Caki2 (cell line): ENCODE results near the gene TSPAN33. TPM values are rescaled to one million over a fixed set of nuclear protein-coding genes. Genes with fewer than 3 reads are reported as not detected.

ENCODE experiments used
- DNase-seq: peaks from one replicate; pipeline ENCODE4 v3.0.0-alpha.2; 2015; ENCODE audit warnings: low read depth
- in situ Hi-C: cut with HindIII; loops from 2 replicates; pipeline ENCODE4 v1.10.0; 2016; ENCODE audit warnings: low sequenced_read_pairs, low pct_unique_long_range_greater_than_20kb, mixed read lengths
- total RNA-seq: library from RNA; depleted of rRNA; stranded (reverse); fragments of >200 nt; shearing (Covaris generic); gene quantifications from 2 replicates; pipeline ENCODE4 v1.2.3, GENCODE V29; 2014; ENCODE audit warnings: low replicate concordance

TSPAN33 gene
- total RNA-seq, 1 experiment from 2014 or later: 68.1 TPM

DNA sequence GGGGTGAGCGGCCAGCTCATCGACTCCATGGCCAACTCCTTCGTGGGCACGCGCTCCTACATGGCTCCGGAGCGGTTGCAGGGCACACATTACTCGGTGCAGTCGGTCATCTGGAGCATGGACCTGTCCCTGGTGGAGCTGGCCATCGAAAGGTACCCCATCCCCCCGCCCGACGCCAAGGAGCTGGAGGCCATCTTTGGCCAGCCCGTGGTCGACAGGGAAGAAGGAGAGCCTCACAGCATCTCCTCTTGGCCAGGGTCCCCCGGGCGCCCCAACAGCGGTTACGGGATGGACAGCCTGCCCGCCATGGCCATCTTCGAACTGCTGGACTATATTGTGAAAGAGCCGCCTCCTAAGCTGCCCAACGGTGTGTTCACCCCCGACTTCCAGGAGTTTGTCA, 17.4 kb upstream of the TSPAN33 start:
- DNase-seq: no peak
- in situ Hi-C loops: no loop called here

DNA sequence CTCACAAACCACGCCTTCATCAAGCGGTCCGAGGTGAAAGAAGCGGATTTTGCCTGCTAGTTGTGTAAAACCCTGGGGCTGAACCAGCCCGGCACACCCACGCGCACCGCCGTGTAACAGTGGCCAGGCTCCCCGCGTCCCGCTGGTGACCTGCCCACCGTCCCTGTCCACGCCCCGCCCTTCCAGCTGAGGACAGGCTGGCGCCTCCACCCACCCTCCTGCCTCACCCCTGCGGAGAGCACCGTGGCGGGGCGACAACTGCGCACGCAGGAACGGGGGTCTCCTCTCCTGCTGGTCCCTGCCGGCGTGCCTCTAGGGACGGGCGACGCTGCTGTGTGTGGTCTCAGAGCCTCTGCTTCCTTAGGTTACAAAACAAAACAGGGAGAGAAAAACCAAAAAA, 16.9 kb upstream of the TSPAN33 start:
- in situ Hi-C loops: no loop called here

DNA sequence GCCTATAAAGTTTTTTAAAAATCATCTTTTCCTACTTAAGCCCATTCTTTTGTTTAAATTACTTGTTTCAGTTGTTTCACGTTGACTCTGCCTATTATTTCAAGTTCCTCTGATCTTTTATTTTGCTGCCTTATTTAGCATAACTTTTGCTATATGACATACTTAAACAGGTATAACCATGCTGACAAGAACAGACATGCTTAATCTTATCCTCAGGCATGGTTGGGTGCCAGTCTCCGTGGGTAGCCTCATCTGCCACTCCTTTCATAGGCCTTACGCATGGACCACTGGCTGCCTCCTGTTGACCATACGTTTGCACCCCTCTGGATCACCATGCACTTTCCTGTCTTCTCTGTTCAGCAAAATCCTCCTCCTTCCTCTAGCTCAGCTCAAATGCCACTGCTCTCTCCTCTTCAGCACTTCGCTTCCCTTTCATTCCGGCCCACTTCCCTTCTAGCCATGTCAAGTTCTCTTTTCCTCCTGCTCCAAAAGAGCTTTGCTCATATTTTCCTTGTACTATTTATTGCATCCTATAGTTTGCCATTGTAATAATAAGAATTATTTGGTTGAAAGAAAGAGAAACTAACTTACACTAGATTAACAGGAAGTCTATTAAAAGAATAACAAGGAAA, 10.0 kb upstream of the TSPAN33 start:
- no peak for DNase-seq

More for the DNA sequence above, 16.9 kb upstream of the TSPAN33 start:
- DNase-seq: no peak

DNA sequence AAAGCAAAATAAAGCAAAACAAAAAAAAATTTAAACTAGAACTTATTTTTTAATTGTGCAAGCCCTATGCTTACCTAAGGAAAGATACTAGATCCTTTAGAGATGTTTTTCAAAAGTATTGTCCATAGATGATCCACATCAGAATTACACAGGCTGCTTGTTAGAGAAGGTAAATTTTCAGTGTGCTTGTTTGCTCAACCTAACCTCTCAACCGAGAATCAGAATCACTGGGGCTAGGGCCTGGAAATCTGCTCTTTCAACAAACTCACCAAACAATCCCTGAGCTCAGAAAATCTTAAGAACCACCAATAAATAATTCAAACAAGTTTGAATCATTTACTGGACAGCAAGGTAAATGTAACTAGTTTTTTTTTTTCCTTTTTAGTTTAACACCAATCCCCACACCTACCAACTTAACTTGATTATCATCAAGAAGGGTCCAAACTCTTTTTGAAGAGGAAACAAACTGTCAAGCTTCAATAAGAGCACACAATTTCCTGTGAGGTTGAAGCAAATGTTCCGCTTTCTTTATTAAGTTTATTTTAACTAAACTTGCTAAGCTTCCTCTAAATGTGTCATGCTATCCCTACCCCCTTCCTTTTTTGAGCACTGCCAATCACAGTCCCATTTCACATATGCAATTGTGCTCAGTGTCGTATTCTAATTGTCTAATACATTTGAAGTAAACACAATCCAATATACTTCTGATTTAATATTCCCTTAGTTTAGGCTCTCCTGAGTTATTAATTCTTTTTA, 7.4 kb upstream of the TSPAN33 start:
- in situ Hi-C loops: no loop called here
- DNase-seq: no peak

More for the DNA sequence above, 10.0 kb upstream of the TSPAN33 start:
- in situ Hi-C loops: no loop called here

DNA sequence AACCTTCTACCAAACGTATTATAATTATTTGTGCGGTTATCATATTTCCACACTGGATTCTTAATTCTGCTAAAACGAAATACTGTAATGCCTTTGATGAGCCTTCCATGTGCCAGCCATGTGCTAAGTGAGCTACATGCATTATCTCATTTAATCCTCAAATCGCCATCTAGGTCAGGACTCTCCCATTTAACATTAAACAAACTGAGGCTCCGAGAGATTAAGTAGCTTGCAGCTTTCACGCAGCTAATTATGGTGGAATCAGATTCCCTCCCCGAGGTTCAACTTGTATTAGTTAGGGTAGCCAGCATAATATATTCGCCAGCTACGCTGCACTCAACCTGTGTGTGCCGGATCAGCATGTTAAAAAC, 798 bp upstream of the TSPAN33 start:
- in situ Hi-C loops: no loop called here
- DNase-seq: no peak

DNA sequence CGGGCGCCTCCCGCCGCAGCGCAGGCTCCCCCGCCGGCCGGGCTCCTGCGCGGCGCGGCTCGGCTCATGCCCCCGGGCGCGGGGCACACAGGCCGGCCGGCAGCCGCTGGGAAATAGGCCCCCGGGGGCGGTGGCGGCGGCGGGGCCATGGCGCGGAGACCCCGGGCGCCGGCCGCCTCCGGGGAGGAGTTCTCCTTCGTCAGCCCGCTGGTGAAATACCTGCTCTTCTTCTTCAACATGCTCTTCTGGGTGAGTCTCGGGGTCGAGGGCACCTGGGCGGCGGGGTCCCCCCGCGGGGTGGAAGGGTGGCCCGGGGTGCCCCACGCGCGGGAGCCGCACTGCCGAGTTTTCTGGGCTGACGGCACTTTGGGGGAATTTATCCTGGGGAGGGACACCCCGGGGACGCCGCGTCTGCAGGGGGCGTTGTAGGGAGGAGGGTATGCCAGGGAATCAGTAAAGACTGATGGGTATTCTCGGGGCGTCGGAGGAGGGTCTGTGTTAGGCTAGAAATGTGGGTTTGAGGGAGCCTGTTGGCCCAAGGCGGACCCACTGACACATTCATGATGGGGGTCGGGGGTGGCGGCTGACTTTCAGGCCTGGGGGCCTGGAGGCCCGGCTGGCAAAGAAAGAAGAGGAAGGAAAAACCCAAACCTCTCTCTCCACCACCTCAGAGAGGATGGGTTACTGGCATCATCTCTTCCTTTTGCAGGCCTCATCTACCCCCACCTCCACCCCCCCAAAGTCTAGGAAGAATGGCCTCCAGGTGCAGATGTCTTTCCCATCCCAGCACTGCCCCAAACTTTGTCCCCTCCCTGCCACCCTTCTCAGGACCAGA, 544 bp downstream of the TSPAN33 start:
- in situ Hi-C loops: no loop called here
- no peak for DNase-seq

DNA sequence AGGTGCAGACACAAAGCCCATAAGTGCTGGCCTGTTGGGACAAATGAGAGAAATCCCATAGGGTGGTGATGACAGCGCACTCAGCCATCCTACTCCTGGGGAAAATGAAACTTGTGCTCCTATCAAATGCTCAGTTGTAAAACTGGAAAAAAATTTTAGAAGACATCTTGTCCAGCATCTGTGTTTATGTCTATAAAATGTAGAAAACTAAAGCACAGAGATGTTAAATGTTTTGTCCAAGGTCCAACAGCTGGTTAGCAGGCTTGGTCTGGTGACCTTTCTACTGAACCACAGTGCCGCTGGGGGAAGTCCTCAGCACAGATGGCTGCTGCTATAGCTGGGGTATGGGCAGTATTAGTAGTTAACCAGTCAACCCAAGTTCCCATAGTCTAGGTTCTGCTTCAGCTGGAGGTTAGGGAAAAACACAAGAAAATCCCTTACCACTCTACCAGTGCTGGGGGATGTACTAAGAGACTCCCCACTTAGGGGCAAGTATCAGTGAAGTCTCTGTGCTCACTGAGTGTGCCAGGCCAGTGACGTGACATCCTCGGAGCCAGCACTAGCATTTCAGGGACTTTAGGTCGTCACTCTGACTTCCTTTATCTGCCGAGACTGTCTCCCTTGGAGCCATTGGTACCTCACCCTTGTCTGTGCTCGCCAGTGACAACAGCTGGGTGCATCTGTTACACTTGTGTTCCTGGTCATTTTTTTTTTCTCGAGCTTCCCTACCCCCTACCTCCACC, 1.9 kb downstream of the TSPAN33 start:
- in situ Hi-C loops: no loop called here
- DNase-seq: no peak

DNA sequence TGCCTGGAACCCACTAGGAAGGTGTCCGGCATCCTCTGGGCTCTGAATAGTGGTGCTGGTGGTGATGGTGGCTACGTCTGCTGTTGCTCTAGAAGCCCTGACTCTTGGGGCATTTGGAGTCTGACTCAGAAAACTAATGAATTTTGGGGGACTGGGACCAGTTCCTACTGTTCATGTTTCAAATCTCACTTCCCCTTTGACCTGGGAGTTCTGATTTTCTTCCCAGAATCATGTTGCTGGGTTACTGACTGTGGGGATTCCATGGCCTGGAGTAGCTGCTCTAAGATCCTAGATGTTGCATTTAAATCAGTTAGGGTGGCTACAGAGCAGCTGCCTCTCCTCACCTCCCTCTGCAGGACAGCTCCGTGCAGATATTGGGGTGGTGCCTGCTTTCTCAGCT, 3.2 kb downstream of the TSPAN33 start:
- in situ Hi-C loops: no loop called here
- no peak for DNase-seq

DNA sequence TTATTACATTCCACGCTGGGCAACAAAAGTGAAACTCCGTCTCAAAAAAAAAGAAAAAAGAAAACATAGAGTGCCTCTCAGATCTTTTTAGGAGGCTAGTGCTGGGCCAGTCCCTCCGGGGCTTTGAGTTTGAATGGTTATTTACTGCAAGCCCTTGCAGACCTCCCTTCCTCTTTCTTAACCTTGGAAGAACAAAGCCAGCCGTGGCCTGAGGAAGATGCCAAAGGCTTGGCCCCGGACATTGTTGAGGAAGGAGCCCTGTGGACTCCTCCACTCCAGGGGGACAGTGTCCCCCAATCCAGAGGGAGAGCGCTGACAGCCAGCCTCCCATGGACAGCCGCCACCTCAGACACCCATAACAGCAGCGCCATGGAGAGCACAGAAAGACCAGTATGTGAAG, 5.0 kb downstream of the TSPAN33 start:
- in situ Hi-C loops: no loop called here
- DNase-seq: no peak

DNA sequence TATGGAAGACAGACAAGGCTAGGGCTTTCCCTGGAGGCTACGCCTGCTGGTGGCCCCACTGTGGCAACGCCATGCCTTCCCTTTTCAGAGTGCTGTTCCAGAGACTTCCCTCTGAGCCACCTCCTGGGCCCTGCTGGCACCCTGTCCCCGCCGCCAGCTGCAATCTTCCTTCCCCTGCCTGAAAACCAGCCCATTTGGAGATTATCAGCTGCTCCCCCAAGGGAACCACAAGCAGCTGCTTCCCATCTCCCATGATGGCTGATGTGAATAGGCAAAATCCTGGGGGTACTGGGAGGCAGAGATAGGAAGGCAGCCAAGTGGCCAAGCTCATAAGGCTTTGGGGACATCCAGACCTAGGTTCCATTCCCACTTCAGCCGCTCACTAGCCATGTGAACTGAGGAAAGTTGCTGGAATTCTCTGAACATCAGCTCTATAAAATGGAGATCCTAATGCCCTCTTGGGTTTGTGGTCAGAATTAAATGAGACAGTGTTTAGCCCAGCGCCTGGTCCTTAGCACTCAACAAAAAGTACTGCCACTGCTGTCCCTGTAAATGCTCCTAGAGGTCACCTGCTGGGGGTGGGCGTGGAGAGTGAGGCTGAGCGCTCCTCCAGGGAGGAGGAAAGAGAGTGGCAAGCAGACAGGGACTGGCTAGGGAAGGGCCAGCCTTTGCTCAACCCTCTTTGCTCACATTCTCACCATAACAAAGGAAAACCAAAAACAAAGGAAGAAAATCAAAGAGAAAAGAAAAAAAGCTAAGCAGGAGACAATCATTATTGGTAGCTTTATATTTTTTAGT, 5.9 kb downstream of the TSPAN33 start:
- in situ Hi-C loops: no loop called here
- no peak for DNase-seq

DNA sequence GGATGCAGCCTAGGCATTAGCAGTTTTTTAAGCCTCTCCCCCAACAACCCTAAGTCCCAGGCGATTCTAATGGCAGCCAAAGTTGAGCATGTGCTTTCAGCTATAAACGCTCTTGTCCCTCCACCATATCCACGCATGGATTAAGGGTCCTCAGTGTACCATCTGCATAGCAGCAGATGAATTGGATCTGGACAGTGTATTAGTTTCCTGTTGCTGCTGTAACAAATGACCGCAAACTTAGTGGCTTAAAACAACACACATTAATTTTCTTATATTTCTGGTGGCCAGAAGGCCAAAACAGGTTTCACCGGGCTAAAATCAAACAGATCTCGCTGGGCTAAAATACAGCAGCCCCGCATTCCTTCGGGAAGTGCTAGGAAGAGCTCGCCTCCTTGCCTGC, 13.1 kb downstream of the TSPAN33 start:
- DNase-seq: no peak
- in situ Hi-C loops: no loop called here

DNA sequence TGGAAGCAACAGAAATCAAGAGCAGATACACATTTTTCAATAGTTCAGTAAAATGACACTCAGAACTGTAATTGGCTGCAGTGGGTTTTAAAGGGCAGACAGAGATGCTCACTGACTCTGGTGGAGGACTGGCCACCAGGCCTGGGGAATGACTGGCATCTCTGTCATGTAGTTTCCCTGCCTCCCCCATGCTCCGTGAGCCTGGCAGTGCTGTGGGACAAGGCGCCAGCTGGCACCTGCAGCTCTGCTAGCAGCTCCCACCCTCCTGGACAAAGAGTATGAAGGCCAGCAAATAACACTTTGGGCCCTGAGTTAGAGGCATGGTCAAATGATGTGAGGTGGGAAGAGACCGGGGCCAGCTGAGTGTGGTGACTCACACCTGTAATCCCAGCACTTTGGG, 15.0 kb downstream of the TSPAN33 start:
- no peak for DNase-seq
- in situ Hi-C loops: no loop called here

DNA sequence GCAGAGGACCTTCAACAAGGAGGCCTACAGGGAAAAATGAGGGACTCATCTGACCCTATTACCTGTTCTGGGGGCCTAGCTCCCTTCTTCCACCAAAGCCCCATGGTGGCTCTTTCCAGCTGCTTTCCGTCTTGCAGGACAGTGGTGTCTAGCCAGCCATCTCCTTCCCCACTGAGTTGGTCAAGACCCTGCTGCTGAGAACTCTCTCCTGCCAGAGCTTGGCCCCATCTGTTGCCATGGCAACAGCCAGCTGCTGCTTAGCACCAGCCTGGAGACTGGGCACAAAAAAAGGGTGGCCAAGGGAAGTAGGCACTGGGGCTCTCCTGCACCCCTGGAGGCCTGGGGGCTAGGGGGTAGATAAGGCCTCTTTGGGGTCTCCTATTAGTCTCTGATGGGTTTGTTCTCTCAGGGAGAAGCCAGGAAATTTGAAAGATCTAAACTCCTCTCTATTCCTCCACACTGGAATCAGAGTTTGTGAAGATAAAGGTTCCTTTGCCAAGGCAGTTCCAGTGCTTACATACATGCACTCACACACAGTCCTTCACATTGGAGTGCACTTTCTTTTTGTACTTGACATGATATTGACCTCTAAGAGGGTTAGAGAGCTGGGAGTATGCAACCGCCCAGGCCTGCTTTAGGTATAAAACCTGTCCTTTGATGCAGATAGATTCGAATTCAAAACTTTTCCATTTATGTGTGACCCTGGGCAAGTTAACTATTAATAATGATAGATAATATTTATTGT, 15.8 kb downstream of the TSPAN33 start:
- in situ Hi-C loops: no loop called here

DNA sequence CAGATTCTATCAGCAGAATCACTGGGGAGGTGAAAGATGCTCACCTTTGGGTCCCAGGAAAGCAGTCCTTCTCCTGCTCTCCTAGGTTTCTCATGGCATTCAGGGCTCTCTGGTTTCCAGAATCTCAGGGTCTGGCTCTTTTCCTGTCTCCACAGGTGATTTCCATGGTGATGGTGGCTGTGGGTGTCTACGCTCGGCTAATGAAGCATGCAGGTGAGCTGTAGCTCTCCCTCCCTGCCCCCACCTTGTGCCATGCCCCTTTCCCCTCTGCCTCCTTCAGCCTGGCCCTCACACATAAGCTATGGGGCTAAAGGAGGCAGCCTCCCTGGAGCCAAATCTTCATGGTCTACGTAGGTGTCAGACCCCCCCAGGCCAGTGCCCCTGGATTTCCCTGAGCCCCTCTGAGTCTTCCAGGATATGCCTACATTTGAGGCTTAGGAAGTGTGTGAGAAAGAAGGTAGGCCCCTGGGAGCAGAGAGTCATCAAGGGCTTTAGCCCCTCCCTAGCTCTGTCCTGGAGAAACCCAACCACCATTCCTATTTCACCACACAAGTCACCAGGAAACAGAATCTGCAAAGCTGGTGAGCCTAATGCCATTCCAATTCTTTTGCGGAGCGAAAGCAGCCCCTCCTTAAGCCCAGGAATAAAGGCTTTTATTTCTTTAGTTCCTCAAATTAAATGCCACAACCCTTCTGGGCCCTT, 17.2 kb downstream of the TSPAN33 start:
- in situ Hi-C loops: no loop called here
- peak; percentile 67 for DNase-seq

More for the DNA sequence above, 15.8 kb downstream of the TSPAN33 start:
- no peak for DNase-seq

DNA sequence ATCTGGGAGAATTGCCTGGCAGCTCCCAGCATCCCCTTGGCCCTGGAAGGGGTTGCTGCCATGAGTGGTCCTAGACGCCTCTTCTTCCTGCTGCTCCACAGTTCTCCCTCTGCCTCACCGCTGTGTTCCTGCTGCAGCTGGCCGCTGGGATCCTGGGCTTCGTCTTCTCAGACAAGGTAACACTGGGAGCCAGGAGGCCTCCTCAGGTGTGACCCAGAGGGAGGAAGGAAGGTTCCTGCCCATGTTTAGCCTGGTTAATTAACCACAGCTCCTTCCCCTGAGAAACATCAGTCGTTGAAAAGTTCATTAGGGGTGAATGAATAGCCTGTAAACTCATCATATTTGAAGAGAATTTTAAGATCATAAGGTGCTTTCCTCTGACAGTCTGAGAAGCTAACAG, 18.2 kb downstream of the TSPAN33 start:
- in situ Hi-C loops: no loop called here

DNA sequence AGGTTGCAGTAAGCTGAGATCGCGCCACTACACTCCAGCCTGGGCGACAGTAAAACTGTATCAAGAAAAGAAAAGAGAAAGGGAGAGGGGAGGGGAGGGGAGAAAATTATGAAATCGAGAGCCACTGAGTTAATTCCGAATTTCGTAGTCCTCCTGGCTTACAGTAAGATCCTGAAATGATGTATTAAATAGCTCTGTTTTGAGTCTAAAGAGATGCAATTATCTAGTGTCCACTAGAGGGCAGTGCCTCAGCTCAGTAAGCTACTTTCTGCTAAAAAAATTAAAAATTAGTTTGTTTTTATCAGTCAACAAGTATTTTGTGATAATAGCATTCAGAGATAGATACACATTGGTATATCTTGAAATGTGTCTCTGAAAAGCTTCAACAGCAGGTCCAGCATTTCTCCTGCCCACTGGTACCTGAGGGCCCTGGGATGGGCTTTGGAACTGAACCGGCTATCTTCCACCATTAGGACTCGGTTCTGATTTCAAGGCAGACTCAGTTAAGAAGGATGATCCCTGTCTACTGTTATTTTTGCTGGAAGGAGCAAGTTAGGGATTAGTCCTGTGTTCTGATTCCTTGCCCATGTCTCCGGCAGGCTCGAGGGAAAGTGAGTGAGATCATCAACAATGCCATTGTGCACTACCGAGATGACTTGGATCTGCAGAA, 19.5 kb downstream of the TSPAN33 start:
- DNase-seq: peak; percentile 39
- in situ Hi-C loops: no loop called here

More for the DNA sequence above, 18.2 kb downstream of the TSPAN33 start:
- DNase-seq: peak; percentile 16
